SKM-1 treated with dmso at 0.1 percent for 144 hours (cell line): ENCODE results near the gene WDR47.
"Not testable (repeated sequence)": the region's sequence is repeated elsewhere in the genome, so short reads cannot be mapped to it uniquely, and the experiment has no call there.

ENCODE experiments used
- DNase-seq: peaks from one replicate; lab custom pipeline; 2025; ENCODE audit not compliant: unreplicated experiment; lab: John Stamatoyannopoulos, UW

The WDR47 gene

GRCh38 chr1:108969346-108969745 is 72.6 kb downstream of the WDR47 start:
- DNase-seq: no peak

GRCh38 chr1:108963052-108963686 is 78.7 kb downstream of the WDR47 start, which contains the start of gene CLCC1:
CLCC1 (minus strand) TSS chr1:108963484; CDS start chr1:108950437, 13,047 bp downstream.
- DNase-seq: peak; percentile 90

- no peak for DNase-seq
Measured at GRCh38 chr1:108962681-108963051, 79.2 kb downstream of the WDR47 start.

GRCh38 chr1:108961752-108962486 is 80.0 kb downstream of the WDR47 start:
- DNase-seq: no peak

- no peak for DNase-seq
Measured at GRCh38 chr1:108961198-108961597, 80.7 kb downstream of the WDR47 start.

GRCh38 chr1:108960719-108961118 is 81.2 kb downstream of the WDR47 start:
- DNase-seq: no peak

- DNase-seq: no peak
Measured at GRCh38 chr1:108957888-108958287, 84.0 kb downstream of the WDR47 start.

- DNase-seq: no peak
Measured at GRCh38 chr1:108955881-108956280, 86.0 kb downstream of the WDR47 start.

- no peak for DNase-seq
Measured at GRCh38 chr1:108955111-108955510, 86.8 kb downstream of the WDR47 start.

- no peak for DNase-seq
Measured at GRCh38 chr1:108953452-108953851, 88.5 kb downstream of the WDR47 start.

GRCh38 chr1:108951242-108951641 is 90.7 kb downstream of the WDR47 start:
- DNase-seq: no peak

- DNase-seq: no peak
Measured at GRCh38 chr1:108949044-108949443, 92.9 kb downstream of the WDR47 start.

- DNase-seq: no peak
Measured at GRCh38 chr1:108947871-108948525, 93.9 kb downstream of the WDR47 start.

GRCh38 chr1:108936170-108936569 is 105.7 kb downstream of the WDR47 start:
- no peak for DNase-seq

- DNase-seq: no peak
Measured at GRCh38 chr1:108933944-108934343, 108.0 kb downstream of the WDR47 start.

- DNase-seq: not testable (repeated sequence)
Measured at GRCh38 chr1:108927565-108927964, 114.3 kb downstream of the WDR47 start.

GRCh38 chr1:108925920-108926319 is 116.0 kb downstream of the WDR47 start:
- no peak for DNase-seq
